GM12891 (cell line): Measurements from ENCODE around the gene KRTAP1-5.

Experiments used
- PAX5 ChIP-seq: IDR thresholded peaks from 2 replicates; pipeline ENCODE4 v1.6.1; 2011; ENCODE audit warnings: low read length, moderate library complexity, mild to moderate bottlenecking; ENCODE audit not compliant: insufficient read depth, severe bottlenecking
- POLR2A ChIP-seq: IDR thresholded peaks from 2 replicates; pipeline ENCODE4 v1.6.1; 2011; ENCODE audit warnings: low read depth, low read length, control low read depth
- POLR2AphosphoS5 ChIP-seq: IDR thresholded peaks from 2 replicates; pipeline ENCODE4 v1.6.1; 2011; ENCODE audit warnings: low read depth, low read length, control low read depth
- POU2F2 ChIP-seq: IDR thresholded peaks from 2 replicates; pipeline ENCODE4 v1.6.1; 2011; ENCODE audit warnings: low read depth, mild to moderate bottlenecking, control low read depth, low read length, moderate library complexity
- TAF1 ChIP-seq: IDR thresholded peaks from 2 replicates; pipeline ENCODE4 v1.6.1; 2011; ENCODE audit warnings: low read depth, low read length, control low read depth

GRCh38 chr17:41015454-41015853 is 11.6 kb downstream of the KRTAP1-5 start:
- no peak for TF ChIP-seq POLR2AphosphoS5
- TF ChIP-seq POU2F2, result no peak
- TF ChIP-seq TAF1, result no peak
- TF ChIP-seq POLR2A, result no peak
- TF ChIP-seq PAX5, result no peak
